Left lung (tissue), 10 donors: ENCODE data around the gene ASB16. TPM values are rescaled to one million over a fixed set of nuclear protein-coding genes. Genes with fewer than 3 reads are reported as not detected.

Source experiments
- ATAC-seq: fragments of 200-7000 bp; cut with Tn5 transposase; one replicate; pipeline ENCODE4 v1.9.1; 2020; ENCODE audit warnings: moderate library complexity
- DNase-seq, 4 donors: peaks; one replicate each; pipeline ENCODE4 v3.0.0-alpha.2; 2013 to 2020
- H3K27ac ChIP-seq, 2 donors: fragments of 200-600 bp; sonication (generic) in 1 of 2; one replicate each; pipeline versions ENCODE4 v1.5.0 to v1.8.0; 2020 to 2021
- H3K27me3 ChIP-seq, 2 donors: fragments of 200-600 bp; sonication (generic) in 1 of 2; one replicate each; pipeline versions ENCODE4 v1.5.0 to v1.8.0; 2020 to 2021
- H3K36me3 ChIP-seq, 2 donors: fragments of 200-600 bp; sonication (generic) in 1 of 2; one replicate each; pipeline versions ENCODE4 v1.5.0 to v1.8.0; 2020 to 2021
- H3K4me1 ChIP-seq, 2 donors: fragments of 200-600 bp; one replicate each; pipeline ENCODE4 v1.8.0; 2021
- H3K4me3 ChIP-seq, 2 donors: fragments of 200-600 bp; sonication (generic) in 1 of 2; one replicate each; pipeline versions ENCODE4 v1.5.0 to v1.8.0; 2020 to 2021; ENCODE audit warnings: mild to moderate bottlenecking in 1 of 2
- H3K9me3 ChIP-seq, 2 donors: fragments of 200-600 bp; sonication (generic) in 1 of 2; one replicate each; pipeline versions ENCODE4 v1.5.0 to v1.8.0; 2020 to 2021
- intact Hi-C, 2 donors: fragments of 100-400 bp; cut with DNase I; formaldehyde crosslinking; loops; one replicate each; pipeline versions ENCODE4 v1.11.2 to v1.14.2; 2022
- polyA plus RNA-seq, 6 donors: library from polyadenylated mRNA; unstranded; fragments of 120-200 nt; gene quantifications; one replicate each; pipeline ENCODE4 v1.2.1, GENCODE V29; 2013; ENCODE audit not compliant: insufficient read length in 6 of 6
- total RNA-seq, 2 donors: library from RNA; stranded (reverse); fragmentation: NEBNext Ultra II Directional; extraction: Animal tissue kit (Norgen Biotek cat#: 25700); gene quantifications; one replicate each; pipeline ENCODE4 v1.2.1, GENCODE V29; 2021
- TF ChIP-seq, protein P1 (sequence below), 2 donors: fragments of 200-600 bp; sonication (generic) in 1 of 2; IDR thresholded peaks; one replicate each; pipeline versions ENCODE4 v1.5.0 to v1.8.0; 2021; ENCODE audit warnings: antibody characterized with exemption in 2 of 2
- donor health status: DM: no; HTN: yes; CAD: no.
- donor health status: DM: no; HTN: no; CAD: no.

The ASB16 gene
- total and polyA plus RNA-seq, 8 donors: 2.4 to 3.8 (median 3.5) TPM; not detected in 2

DNA sequence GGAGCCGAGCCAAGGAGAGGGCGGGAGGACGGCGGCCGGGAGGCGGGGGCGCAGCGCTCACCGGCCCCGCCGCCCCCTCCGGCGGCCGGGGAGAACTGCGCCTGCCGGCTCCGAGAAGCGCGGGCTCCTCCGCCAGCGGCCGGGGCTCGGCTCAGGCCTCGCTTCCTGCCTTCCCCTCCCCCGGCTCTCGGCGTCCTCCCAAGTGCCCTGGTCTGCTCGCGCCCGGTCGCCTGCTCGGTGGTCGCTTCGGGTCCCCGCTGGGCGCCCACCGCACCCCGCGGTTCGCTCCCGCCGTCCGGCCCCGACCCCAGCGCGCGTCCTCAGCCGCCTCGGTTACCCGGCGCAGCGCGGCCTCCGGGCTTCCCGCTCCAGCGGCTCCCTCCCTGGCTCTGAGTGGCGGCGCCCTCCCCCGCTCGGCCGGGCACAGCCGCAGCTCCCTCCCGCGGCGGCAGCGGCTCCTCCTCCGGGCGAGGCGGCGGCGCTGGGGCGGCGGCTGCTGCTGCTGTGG lies 48.7 kb downstream of the ASB16 start:
- intact Hi-C loops: loop anchor here in 1 of 2 donors (10.0 kb wide), 1 partner anchor 106 kb away; the partner anchor contains the start of gene SLC25A39
- TF ChIP-seq, protein P1, sequence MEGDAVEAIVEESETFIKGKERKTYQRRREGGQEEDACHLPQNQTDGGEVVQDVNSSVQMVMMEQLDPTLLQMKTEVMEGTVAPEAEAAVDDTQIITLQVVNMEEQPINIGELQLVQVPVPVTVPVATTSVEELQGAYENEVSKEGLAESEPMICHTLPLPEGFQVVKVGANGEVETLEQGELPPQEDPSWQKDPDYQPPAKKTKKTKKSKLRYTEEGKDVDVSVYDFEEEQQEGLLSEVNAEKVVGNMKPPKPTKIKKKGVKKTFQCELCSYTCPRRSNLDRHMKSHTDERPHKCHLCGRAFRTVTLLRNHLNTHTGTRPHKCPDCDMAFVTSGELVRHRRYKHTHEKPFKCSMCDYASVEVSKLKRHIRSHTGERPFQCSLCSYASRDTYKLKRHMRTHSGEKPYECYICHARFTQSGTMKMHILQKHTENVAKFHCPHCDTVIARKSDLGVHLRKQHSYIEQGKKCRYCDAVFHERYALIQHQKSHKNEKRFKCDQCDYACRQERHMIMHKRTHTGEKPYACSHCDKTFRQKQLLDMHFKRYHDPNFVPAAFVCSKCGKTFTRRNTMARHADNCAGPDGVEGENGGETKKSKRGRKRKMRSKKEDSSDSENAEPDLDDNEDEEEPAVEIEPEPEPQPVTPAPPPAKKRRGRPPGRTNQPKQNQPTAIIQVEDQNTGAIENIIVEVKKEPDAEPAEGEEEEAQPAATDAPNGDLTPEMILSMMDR (IDR thresholded peaks at IDR 0.05): peak in 1 of 2 donors; percentile 52
- Histone ChIP-seq H3K4me1 (peaks cover 24 to 53% of the 10 kb centered on the region in 2 donors), H3K4me3 (peak overlapping the region; percentile 67 to 80), H3K27me3 (no peaks in the 10 kb centered on the region), H3K27ac (peak overlapping the region; percentile 96 to 97), H3K9me3 (no peaks in the 10 kb centered on the region), H3K36me3 (peaks cover 0 to 33% of the 10 kb centered on the region in 2 donors)
- DNase-seq (peak; percentile 66 to 92 (median 72)), ATAC-seq (peak; percentile 6)

GRCh38 chr17:44219616-44220212 lies 49.2 kb downstream of the ASB16 start, which contains the start of gene UBTF:
Gene UBTF (minus strand): TSS chr17:44219675. CDS start chr17:44218229, 1,446 bp downstream.
- peak within 1 kb of the TSS; percentile 67 to 80 for H3K4me3 ChIP-seq
- no peaks in the 10 kb centered on the region for H3K27me3 ChIP-seq
- peak within 1 kb of the TSS; percentile 96 to 97 for H3K27ac ChIP-seq
- peaks cover 0 to 27% of the 10 kb centered on the region in 2 donors for H3K36me3 ChIP-seq
- peaks cover 24 to 53% of the 10 kb centered on the region in 2 donors for H3K4me1 ChIP-seq
- intact Hi-C loops: loop anchor here in 1 of 2 donors (10.0 kb wide), 1 partner anchor 105 kb away; the partner anchor contains the start of gene SLC25A39
- ATAC-seq (peak; percentile 4), DNase-seq (peak in 3 of 4 donors; percentile 55 to 84 (median 70))
- TF ChIP-seq, protein P1 (IDR thresholded peaks at IDR 0.05): no peak
- no peaks in the 10 kb centered on the region for H3K9me3 ChIP-seq

GRCh38 chr17:44220213-44221083 lies 49.9 kb downstream of the ASB16 start:
- Histone ChIP-seq H3K4me1 (peaks cover 24 to 53% of the 10 kb centered on the region in 2 donors), H3K27me3 (no peaks in the 10 kb centered on the region), H3K36me3 (peaks cover 0 to 20% of the 10 kb centered on the region in 2 donors), H3K9me3 (no peaks in the 10 kb centered on the region), H3K4me3 (peak overlapping the region; percentile 67 to 80), H3K27ac (peak overlapping the region; percentile 96 to 97)
- intact Hi-C loops: no loop called here
- DNase-seq (peak; percentile 51 to 89 (median 56)), ATAC-seq (peak; percentile 31)
- TF ChIP-seq, protein P1 (IDR thresholded peaks at IDR 0.05): no peak

DNA sequence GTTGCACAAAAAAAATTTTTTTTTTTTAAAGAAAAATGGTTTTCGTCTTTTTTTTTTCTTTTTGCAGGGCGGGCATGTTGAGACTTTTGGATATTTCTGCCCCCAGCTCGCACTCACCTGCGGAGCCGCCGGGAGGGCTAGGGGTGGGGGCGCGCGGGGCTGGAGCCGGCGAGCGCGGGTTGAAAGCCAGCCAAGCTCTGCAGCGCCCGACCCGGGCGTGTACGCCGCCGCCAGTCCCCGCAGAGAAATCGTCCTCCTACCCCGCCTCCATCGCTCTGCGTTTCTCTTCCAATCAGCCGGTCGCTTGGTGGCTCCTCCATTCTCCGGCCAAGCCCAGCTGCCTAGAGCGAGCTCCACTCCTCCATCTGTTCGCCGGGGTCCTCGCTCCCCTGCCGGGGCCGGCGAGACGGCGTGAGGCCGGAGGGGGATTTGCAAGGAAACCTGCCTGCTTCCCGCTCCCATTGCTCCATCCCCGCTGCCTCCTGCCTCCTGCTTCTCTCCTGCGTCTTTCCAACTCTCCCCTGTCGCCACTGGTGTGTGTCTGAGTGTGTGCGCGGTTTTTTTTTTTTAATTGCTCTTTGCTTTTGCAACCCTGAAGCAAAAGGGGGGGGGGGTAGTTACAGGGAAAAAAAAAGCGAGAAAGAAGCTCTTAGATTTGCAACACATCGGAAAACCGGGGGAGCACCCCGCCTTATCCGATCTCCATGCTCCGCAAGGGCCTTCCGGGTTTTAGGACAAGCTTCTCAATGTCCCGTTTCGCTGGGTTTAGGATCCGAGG lies 50.8 kb downstream of the ASB16 start:
- Histone ChIP-seq H3K9me3 (no peaks in the 10 kb centered on the region), H3K36me3 (peaks cover 0 to 12% of the 10 kb centered on the region in 2 donors), H3K4me3 (peak overlapping the region; percentile 67 to 80), H3K4me1 (peaks cover 24 to 47% of the 10 kb centered on the region in 2 donors), H3K27ac (peak overlapping the region; percentile 96 to 97), H3K27me3 (no peaks in the 10 kb centered on the region)
- ATAC-seq (peak; percentile 46), DNase-seq (peak; percentile 81 to 91 (median 84))
- TF ChIP-seq, protein P1 (IDR thresholded peaks at IDR 0.05): no peak
- intact Hi-C loops: no loop called here
